H1 (cell line): ENCODE measurements around the gene PRIMA1. TPM values are rescaled to one million over a fixed set of nuclear protein-coding genes. Genes with fewer than 3 reads are reported as not detected.

Source experiments
- CTCF ChIA-PET: fragments of 300-600 bp; sonication (Branson Sonifier 250); formaldehyde crosslinking; loops from one replicate; lab custom pipeline; 2021; ENCODE audit not compliant: partially characterized antibody; lab: Charles Lee
- POLR2A ChIA-PET: fragments of 300-600 bp; sonication (Branson Sonifier 250); formaldehyde crosslinking; loops from one replicate; lab custom pipeline; 2021; ENCODE audit warnings: inconsistent platforms; ENCODE audit not compliant: partially characterized antibody; lab: Charles Lee
- DNase-seq, 2 experiments: peaks; one replicate each; pipeline versions ENCODE4 v3.0.0 to v3.0.0-alpha.2; 2010 to 2022; ENCODE audit warnings: low spot score in 2 of 2, low read depth in 1 of 2, mixed read lengths in 1 of 2
- FAIRE-seq: peaks from 2 replicates; lab custom pipeline; 2011; peaks lifted over from hg19 to GRCh38; lab: Jason Lieb, UNC
- H2AFZ ChIP-seq: 2 replicates; pipeline ENCODE4 v1.8.1; 2012; ENCODE audit warnings: low read length, inconsistent platforms
- H2AK5ac ChIP-seq: 2 replicates; pipeline ENCODE4 v1.6.1; 2013; ENCODE audit warnings: low read depth, low read length
- H2BK120ac ChIP-seq: replicated peaks from 2 replicates; pipeline ENCODE3; 2013; ENCODE audit warnings: low read depth, low read length, inconsistent platforms
- H2BK12ac ChIP-seq: 2 replicates; pipeline ENCODE4 v1.6.1; 2013; ENCODE audit warnings: low read depth, low read length
- H2BK15ac ChIP-seq: 2 replicates; pipeline ENCODE4 v1.6.1; 2013; ENCODE audit warnings: low read length
- H2BK20ac ChIP-seq: 2 replicates; pipeline ENCODE4 v1.6.1; 2013; ENCODE audit warnings: low read length
- H2BK5ac ChIP-seq: 2 replicates; pipeline ENCODE4 v1.6.1; 2013; ENCODE audit warnings: low read depth, low read length
- H3K14ac ChIP-seq: 2 replicates; pipeline ENCODE4 v1.6.1; 2013; ENCODE audit warnings: inconsistent platforms; ENCODE audit not compliant: insufficient read length
- H3K18ac ChIP-seq: 2 replicates; pipeline ENCODE4 v1.6.1; 2013; ENCODE audit warnings: low read length; ENCODE audit errors: extremely low read depth
- H3K23ac ChIP-seq: 2 replicates; pipeline ENCODE4 v1.6.1; 2013; ENCODE audit warnings: inconsistent platforms; ENCODE audit not compliant: insufficient read length
- H3K23me2 ChIP-seq: 2 replicates; pipeline ENCODE4 v1.6.1; 2013; ENCODE audit warnings: low read depth, low read length
- H3K27ac ChIP-seq: 2 replicates; pipeline ENCODE4 v1.6.1; 2011; ENCODE audit warnings: low read depth, low read length, inconsistent platforms
- H3K27me3 ChIP-seq, 4 experiments: replicated peaks in 1 of 4; 1 replicate in 1 of 4; 2 replicates in 3 of 4; pipeline versions ENCODE4 v1.6.1 to v1.8.1; 2011 to 2013; ENCODE audit warnings: low read length in 3 of 4, mild to moderate bottlenecking in 3 of 4, inconsistent platforms in 2 of 4, mixed read lengths in 2 of 4, moderate library complexity in 1 of 4; ENCODE audit not compliant: control insufficient read depth in 3 of 4, insufficient read depth in 3 of 4; ENCODE audit errors: extremely low read depth in 1 of 4
- H3K36me3 ChIP-seq, 4 experiments: 2 replicates each; pipeline versions ENCODE4 v1.6.1 to v1.8.1; 2011 to 2013; ENCODE audit warnings: mild to moderate bottlenecking in 4 of 4, low read length in 3 of 4, moderate library complexity in 2 of 4, control low read depth in 1 of 4, inconsistent platforms in 1 of 4; ENCODE audit not compliant: insufficient read depth in 4 of 4, control insufficient read depth in 2 of 4
- H3K4ac ChIP-seq: replicated peaks from 2 replicates; pipeline ENCODE3; 2013; ENCODE audit warnings: low read length, low read depth, mixed read lengths, inconsistent platforms; ENCODE audit not compliant: insufficient read length
- H3K4me1 ChIP-seq, 4 experiments: replicated peaks in 1 of 4; 1 replicate in 1 of 4; 2 replicates in 3 of 4; pipeline versions ENCODE4 v1.6.1 to v1.8.1; 2011 to 2013; ENCODE audit warnings: low read length in 3 of 4, inconsistent platforms in 2 of 4, mixed read lengths in 1 of 4; ENCODE audit not compliant: insufficient read depth in 4 of 4, control insufficient read depth in 3 of 4
- H3K4me2 ChIP-seq, 2 experiments: 2 replicates each; pipeline versions ENCODE4 v1.6.1 to v1.8.1; 2011 to 2013; ENCODE audit warnings: low read depth in 2 of 2, low read length in 2 of 2, control low read depth in 1 of 2, inconsistent platforms in 1 of 2, mild to moderate bottlenecking in 1 of 2; ENCODE audit not compliant: insufficient read depth in 1 of 2
- H3K4me3 ChIP-seq, 4 experiments: fragments of 200-600, 300-600 bp in 1 of 4; sonication (generic), shearing (Covaris generic), sonication (Bioruptor Twin) in 1 of 4; 2 replicates each; pipeline versions ENCODE4 v1.5.1 to v1.8.1; 2011 to 2016; ENCODE audit warnings: low read length in 4 of 4, low read depth in 3 of 4, control low read depth in 2 of 4, inconsistent platforms in 2 of 4, mild to moderate bottlenecking in 2 of 4, mixed read lengths in 1 of 4, moderate library complexity in 1 of 4; ENCODE audit not compliant: insufficient read depth in 2 of 4; ENCODE audit errors: extremely low read depth in 1 of 4
- H3K56ac ChIP-seq: replicated peaks from 2 replicates; pipeline ENCODE3; 2013; ENCODE audit warnings: low read depth, mild to moderate bottlenecking, mixed read lengths, low read length, inconsistent platforms; ENCODE audit not compliant: insufficient read length
- H3K79me1 ChIP-seq: 2 replicates; pipeline ENCODE4 v1.6.1; 2013; ENCODE audit warnings: low read depth, low read length, control low read depth
- H3K79me2 ChIP-seq, 2 experiments: 2 replicates each; pipeline versions ENCODE4 v1.6.1 to v1.8.1; 2012 to 2013; ENCODE audit warnings: low read length in 2 of 2, mild to moderate bottlenecking in 2 of 2, inconsistent platforms in 1 of 2; ENCODE audit not compliant: insufficient read depth in 2 of 2, control insufficient read depth in 1 of 2
- H3K9ac ChIP-seq, 4 experiments: replicated peaks in 1 of 4; 1 replicate in 1 of 4; 2 replicates in 3 of 4; pipeline versions ENCODE4 v1.6.1 to v1.8.1; 2011 to 2013; ENCODE audit warnings: low read depth in 3 of 4, low read length in 3 of 4, control low read depth in 2 of 4, mild to moderate bottlenecking in 2 of 4, moderate library complexity in 2 of 4, inconsistent platforms in 1 of 4; ENCODE audit errors: extremely low read depth in 1 of 4
- H3K9me3 ChIP-seq, 2 experiments: 2 replicates each; pipeline versions ENCODE4 v1.6.1 to v1.8.1; 2012 to 2013; ENCODE audit warnings: mild to moderate bottlenecking in 2 of 2, moderate library complexity in 2 of 2, control low read depth in 1 of 2, inconsistent platforms in 1 of 2, low read depth in 1 of 2, low read length in 1 of 2, mixed read lengths in 1 of 2; ENCODE audit not compliant: insufficient read depth in 2 of 2
- H4K20me1 ChIP-seq, 2 experiments: replicated peaks in 1 of 2; 2 replicates each; pipeline versions ENCODE3 to v1.8.1; 2011 to 2013; ENCODE audit warnings: inconsistent platforms in 2 of 2, low read length in 2 of 2, mild to moderate bottlenecking in 1 of 2; ENCODE audit not compliant: insufficient read depth in 2 of 2, control insufficient read depth in 1 of 2
- H4K5ac ChIP-seq: 2 replicates; pipeline ENCODE4 v1.6.1; 2013; ENCODE audit warnings: low read length, low read depth, mixed read lengths, inconsistent platforms; ENCODE audit not compliant: insufficient read length
- H4K8ac ChIP-seq: 2 replicates; pipeline ENCODE4 v1.8.0; 2013; ENCODE audit warnings: mild to moderate bottlenecking, moderate library complexity, low read length, inconsistent platforms; ENCODE audit not compliant: insufficient read depth; ENCODE audit errors: extremely low read depth
- H4K91ac ChIP-seq: replicated peaks from 2 replicates; pipeline ENCODE3; 2013; ENCODE audit warnings: low read length, mixed read lengths, inconsistent platforms; ENCODE audit not compliant: insufficient read length
- EP300 ChIP-seq, 2 experiments: IDR thresholded peaks; 1 replicate in 1 of 2; 2 replicates in 1 of 2; pipeline ENCODE4 v1.6.1; 2011 to 2012; ENCODE audit warnings: low read depth in 2 of 2, low read length in 2 of 2, mild to moderate bottlenecking in 2 of 2, borderline replicate concordance in 1 of 2, inconsistent platforms in 1 of 2, moderate library complexity in 1 of 2
- RAD21 ChIP-seq, 2 experiments: IDR thresholded peaks in 1 of 2; conservative IDR thresholded peaks in 1 of 2; 2 replicates each; pipeline ENCODE4 v1.6.1; 2011; ENCODE audit warnings: low read depth in 2 of 2, low read length in 2 of 2, improper control_type of control experiment in 1 of 2, inconsistent platforms in 1 of 2, mild to moderate bottlenecking in 1 of 2, moderate library complexity in 1 of 2
- TAF1 ChIP-seq: IDR thresholded peaks from 2 replicates; pipeline ENCODE4 v1.6.1; 2011; ENCODE audit warnings: mild to moderate bottlenecking, low read depth, low read length
- WGBS, 2 experiments: shearing (Covaris generic) in 1 of 2; methylation state at CpG; one replicate each; pipeline versions ENCODE4 v1.1.6 to v1.1.7; 2013 to 2015; ENCODE audit warnings: low lambda C conversion rate in 2 of 2, mixed read lengths in 2 of 2, inconsistent platforms in 1 of 2, low coverage in 1 of 2, missing lambda C conversion rate in 1 of 2; ENCODE audit not compliant: insufficient replicate concordance in 2 of 2, insufficient coverage in 1 of 2, insufficient read length in 1 of 2; ENCODE audit errors: extremely low coverage in 1 of 2, missing lambda C conversion rate in 1 of 2; 5-methylcytosine and 5-hydroxymethylcytosine counted together
- polyA plus RNA-seq, 7 experiments: library from polyadenylated mRNA; depleted of rRNA in 3 of 7; stranded (reverse) in 5 of 7; unstranded in 2 of 7; fragments of >200 nt in 5 of 7; fragments of 200-250 nt in 2 of 7; gene quantifications; 1 replicate in 5 of 7; 2 replicates in 1 of 7; 4 replicates in 1 of 7; pipeline versions ENCODE4 v1.2.1 to v1.2.3, GENCODE V29; 2011 to 2013; ENCODE audit warnings: missing spikeins in 2 of 7, mixed read lengths in 2 of 7
- total RNA-seq: library from RNA; stranded (reverse); fragmentation: NEBNext Ultra II Directional; extraction: Animal tissue kit (Norgen Biotek cat#: 25700); gene quantifications from 2 replicates; pipeline ENCODE4 v1.2.1, GENCODE V29; 2021
- TF ChIP-seq, protein P1 (sequence below), 3 experiments: IDR thresholded peaks; 1 replicate in 2 of 3; 2 replicates in 1 of 3; pipeline versions ENCODE4 v1.5.1 to v1.6.1; 2011; ENCODE audit warnings: low read length in 3 of 3, mild to moderate bottlenecking in 3 of 3, inconsistent platforms in 2 of 3, low read depth in 1 of 3, moderate library complexity in 1 of 3; ENCODE audit not compliant: insufficient read depth in 1 of 3; ENCODE audit errors: control extremely low read depth in 1 of 3

PRIMA1 gene
- total and polyA plus RNA-seq, 2 of the 8 experiments (the other 6 are each of a cell fraction or from before 2014, with no cell fraction given): 2.8 to 4.5 TPM

GRCh38 chr14:93736378-93737014 is 51.8 kb downstream of the PRIMA1 start:
- Histone ChIP-seq H3K18ac (no peak overlapping the region), H3K27me3 (no peaks in the 10 kb centered on the region), H4K5ac (no peak overlapping the region), H2AFZ (no peak overlapping the region), H3K4me2 (no peak overlapping the region), H3K9ac (no peak overlapping the region), H2AK5ac (no peak overlapping the region), H3K56ac (no peak overlapping the region), H3K4ac (no peak overlapping the region), H3K14ac (no peak overlapping the region), H4K8ac (no peak overlapping the region), H3K79me1 (no peaks in the 10 kb centered on the region), H2BK120ac (no peak overlapping the region), H4K91ac (no peak overlapping the region), H3K79me2 (no peaks in the 10 kb centered on the region), H3K27ac (no peak overlapping the region), H2BK12ac (no peak overlapping the region), H3K4me1 (peaks cover 0 to 6% (median under 1%) of the 10 kb centered on the region in 4 experiments; a peak in 1 of 7 replicates), H2BK15ac (no peak overlapping the region), H3K4me3 (no peak overlapping the region), H3K9me3 (no peaks in the 10 kb centered on the region), H4K20me1 (no peaks in the 10 kb centered on the region), H3K23ac (no peak overlapping the region), H2BK5ac (no peak overlapping the region), H3K36me3 (no peaks in the 10 kb centered on the region), H3K23me2 (no peaks in the 10 kb centered on the region), H2BK20ac (no peak overlapping the region)
- DNase-seq (peak in 1 of 2 experiments; percentile 67), FAIRE-seq (no peak)
- POLR2A ChIA-PET: no interaction called here
- WGBS, 2 experiments: 86% methylated on average over 10 of the region's 10 CpGs; no CpG with 5 or more reads in 1 of the 2 experiments
- CTCF ChIA-PET: interaction anchor here (0.6 to 2.5 kb wide), 11 partner anchors 13 to 154 kb away, joined by 3 to 6 read pairs (median 3); no protein-coding TSS in a partner anchor
- TF ChIP-seq RAD21 (IDR thresholded peaks at IDR 0.05 in 1 of 2, conservative IDR thresholded peaks at IDR 0.05 in 1 of 2; ENCODE audit: low read depth in 2 of 2, low read length in 2 of 2): peak; percentile 46 to 61
- TF ChIP-seq EP300 (IDR thresholded peaks at IDR 0.05; ENCODE audit: borderline replicate concordance in 1 of 2, low read depth in 2 of 2, low read length in 2 of 2): no peak
- no peak for TF ChIP-seq TAF1
- TF ChIP-seq, protein P1, sequence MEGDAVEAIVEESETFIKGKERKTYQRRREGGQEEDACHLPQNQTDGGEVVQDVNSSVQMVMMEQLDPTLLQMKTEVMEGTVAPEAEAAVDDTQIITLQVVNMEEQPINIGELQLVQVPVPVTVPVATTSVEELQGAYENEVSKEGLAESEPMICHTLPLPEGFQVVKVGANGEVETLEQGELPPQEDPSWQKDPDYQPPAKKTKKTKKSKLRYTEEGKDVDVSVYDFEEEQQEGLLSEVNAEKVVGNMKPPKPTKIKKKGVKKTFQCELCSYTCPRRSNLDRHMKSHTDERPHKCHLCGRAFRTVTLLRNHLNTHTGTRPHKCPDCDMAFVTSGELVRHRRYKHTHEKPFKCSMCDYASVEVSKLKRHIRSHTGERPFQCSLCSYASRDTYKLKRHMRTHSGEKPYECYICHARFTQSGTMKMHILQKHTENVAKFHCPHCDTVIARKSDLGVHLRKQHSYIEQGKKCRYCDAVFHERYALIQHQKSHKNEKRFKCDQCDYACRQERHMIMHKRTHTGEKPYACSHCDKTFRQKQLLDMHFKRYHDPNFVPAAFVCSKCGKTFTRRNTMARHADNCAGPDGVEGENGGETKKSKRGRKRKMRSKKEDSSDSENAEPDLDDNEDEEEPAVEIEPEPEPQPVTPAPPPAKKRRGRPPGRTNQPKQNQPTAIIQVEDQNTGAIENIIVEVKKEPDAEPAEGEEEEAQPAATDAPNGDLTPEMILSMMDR (IDR thresholded peaks at IDR 0.05; ENCODE audit: control extremely low read depth in 1 of 3, insufficient read depth in 1 of 3, low read depth in 1 of 3, low read length in 3 of 3): peak; percentile 58 to 71 (median 63)
